GM12864 (cell line): ENCODE data around the gene KMT2A.

ENCODE experiments used
- DNase-seq: peaks from one replicate; pipeline ENCODE4 v3.0.0-alpha.2; 2011; ENCODE audit warnings: low read depth
- H3K4me3 ChIP-seq: 2 replicates; pipeline ENCODE4 v1.5.1; 2011; ENCODE audit warnings: mild to moderate bottlenecking, low read depth, low read length, control low read depth
- TF ChIP-seq, protein P1 (sequence below): IDR thresholded peaks from 2 replicates; pipeline ENCODE4 v1.5.1; 2011; ENCODE audit warnings: low read depth, mild to moderate bottlenecking, moderate library complexity, low read length, control low read depth, inconsistent platforms; ENCODE audit errors: missing control alignments

KMT2A gene

DNA sequence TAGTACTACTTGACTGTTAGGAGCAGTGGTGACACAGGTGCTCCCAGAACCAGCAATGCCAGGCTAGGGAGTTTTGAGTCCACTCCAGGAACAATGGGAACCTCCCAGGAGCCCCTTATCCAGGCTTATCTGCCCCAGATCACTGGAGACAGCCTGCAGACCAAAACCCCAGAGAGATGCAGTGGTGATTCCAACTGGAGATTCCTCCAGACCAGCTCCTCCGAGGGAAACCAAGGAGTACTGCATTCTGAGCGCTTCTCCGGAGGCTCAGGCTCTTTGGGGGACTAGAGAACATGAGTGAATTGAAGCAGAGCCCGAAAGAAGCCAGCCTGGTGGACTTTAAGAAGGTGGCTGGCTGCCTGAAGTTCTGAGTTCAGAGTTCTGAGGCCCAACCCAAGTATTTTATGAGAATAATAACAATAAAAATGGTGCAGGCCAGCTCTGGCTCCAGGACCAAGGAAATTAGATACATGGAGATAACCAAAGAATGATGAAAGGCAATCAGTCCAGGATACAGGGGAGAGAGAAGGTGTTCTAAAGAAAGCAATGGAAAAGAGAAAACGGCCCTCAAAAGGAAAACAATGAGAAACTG is 93.4 kb downstream of the KMT2A start:
- no peak for DNase-seq
- TF ChIP-seq, protein P1, sequence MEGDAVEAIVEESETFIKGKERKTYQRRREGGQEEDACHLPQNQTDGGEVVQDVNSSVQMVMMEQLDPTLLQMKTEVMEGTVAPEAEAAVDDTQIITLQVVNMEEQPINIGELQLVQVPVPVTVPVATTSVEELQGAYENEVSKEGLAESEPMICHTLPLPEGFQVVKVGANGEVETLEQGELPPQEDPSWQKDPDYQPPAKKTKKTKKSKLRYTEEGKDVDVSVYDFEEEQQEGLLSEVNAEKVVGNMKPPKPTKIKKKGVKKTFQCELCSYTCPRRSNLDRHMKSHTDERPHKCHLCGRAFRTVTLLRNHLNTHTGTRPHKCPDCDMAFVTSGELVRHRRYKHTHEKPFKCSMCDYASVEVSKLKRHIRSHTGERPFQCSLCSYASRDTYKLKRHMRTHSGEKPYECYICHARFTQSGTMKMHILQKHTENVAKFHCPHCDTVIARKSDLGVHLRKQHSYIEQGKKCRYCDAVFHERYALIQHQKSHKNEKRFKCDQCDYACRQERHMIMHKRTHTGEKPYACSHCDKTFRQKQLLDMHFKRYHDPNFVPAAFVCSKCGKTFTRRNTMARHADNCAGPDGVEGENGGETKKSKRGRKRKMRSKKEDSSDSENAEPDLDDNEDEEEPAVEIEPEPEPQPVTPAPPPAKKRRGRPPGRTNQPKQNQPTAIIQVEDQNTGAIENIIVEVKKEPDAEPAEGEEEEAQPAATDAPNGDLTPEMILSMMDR: no peak
- no peak overlapping the region; the same call in 1 of the 2 replicates for H3K4me3 ChIP-seq

DNA sequence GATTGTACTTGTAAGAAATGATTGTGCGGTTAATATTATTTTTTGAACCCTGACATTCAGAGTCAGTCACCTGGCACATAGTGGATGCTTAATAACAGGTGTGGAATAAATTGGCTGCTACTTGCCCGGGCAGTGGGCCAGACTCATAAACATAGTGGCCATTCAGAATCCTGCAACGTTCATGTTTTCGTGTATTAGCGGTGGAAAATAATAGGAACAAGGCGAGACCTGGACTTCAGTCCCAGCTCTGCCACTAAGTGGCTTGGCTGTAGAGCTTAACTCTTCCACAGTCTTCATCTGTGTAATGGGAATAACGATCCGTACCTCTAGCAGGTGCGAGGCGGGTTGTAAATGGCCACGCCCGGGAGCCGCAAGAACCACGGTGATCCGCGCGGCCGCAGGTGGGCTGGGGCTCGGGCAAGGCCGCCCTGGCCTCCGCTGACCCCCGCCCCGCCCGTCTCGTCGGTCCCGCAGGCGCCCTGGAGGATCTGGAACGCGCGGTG is 93.9 kb downstream of the KMT2A start:
- peak overlapping the region; percentile 80 for H3K4me3 ChIP-seq
- TF ChIP-seq, protein P1: no peak
- DNase-seq: no peak

DNA sequence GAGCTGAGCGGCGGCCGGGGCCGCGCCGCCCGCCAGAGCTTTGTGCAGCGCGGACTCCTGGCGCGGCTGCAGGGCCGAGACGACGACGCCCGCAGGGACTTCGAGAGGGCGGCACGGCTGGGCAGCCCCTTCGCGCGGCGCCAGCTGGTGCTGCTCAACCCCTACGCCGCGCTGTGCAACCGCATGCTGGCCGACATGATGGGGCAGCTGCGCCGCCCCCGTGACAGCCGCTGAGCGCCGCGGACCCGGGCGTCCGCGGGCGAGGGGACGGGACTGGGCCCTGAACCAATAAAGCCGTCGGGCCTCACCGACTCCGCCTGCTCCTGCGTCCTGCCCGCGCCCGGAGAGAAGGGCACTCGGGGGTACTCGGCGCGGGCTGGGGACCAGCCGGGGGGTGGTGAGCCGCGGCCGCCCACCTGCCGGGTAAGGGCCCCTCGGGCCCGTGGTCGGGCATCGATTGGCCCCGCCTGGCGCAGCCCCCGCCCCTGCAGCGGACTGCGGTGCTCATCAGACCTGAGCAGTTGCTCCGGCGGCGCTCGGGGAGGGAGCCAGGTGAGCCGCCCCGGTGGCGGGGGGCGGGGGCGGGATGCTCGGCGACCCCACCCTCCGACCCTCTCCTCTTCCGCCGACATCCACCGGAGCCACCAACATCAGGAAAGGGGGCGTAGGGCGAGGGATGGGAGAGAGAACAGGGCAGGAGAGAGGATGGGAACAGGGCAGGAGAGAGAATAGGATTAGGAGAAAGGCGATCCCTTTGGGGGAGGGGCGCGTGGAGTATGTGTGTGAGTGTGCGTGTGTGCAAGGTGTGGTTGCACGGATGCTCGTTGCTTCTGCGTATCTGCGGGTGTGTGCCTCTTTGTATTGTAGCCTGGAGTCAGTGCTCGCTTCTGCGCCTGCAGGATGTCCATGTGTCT is 94.6 kb downstream of the KMT2A start, which contains the start of gene TMEM25:
Gene TMEM25 (plus strand): TSS at position 510 of the 914 bp plus-strand sequence. CDS start 610 bp downstream, outside the sequence.
- no peak for DNase-seq
- peak within 1 kb of the TSS; percentile 80 for H3K4me3 ChIP-seq
- TF ChIP-seq, protein P1: no peak

DNA sequence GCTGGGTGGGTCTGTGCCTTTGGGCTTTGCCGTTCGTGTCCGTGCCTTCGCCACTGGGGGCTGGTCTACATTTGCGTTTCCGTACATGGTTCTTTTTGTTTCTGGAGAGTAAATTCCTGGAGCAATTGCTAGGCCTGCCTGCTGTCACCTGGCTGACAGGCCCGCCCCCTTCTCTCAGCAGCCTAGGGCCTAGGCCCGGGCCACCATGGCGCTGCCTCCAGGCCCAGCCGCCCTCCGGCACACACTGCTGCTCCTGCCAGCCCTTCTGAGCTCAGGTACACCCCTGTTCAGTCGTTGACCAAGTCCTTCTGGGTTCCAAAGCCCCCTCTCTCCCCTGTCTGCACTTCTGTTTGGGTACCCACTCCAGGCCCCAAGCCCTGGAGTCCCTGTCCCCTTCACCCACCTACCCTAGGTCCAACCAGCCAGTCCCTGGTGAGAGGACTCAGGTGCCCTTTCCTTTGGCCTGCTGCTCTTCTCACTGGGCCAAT is 95.3 kb downstream of the KMT2A start:
- DNase-seq: no peak
- peak overlapping the region; percentile 80 for H3K4me3 ChIP-seq
- TF ChIP-seq, protein P1: no peak

DNA sequence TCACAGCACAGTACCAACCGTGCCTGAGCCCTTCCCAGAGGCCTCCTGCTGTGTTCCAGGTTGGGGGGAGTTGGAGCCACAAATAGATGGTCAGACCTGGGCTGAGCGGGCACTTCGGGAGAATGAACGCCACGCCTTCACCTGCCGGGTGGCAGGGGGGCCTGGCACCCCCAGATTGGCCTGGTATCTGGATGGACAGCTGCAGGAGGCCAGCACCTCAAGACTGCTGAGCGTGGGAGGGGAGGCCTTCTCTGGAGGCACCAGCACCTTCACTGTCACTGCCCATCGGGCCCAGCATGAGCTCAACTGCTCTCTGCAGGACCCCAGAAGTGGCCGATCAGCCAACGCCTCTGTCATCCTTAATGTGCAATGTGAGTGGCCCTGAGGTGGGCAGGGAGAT is 95.8 kb downstream of the KMT2A start:
- TF ChIP-seq, protein P1: no peak
- DNase-seq: no peak
- no peak overlapping the region for H3K4me3 ChIP-seq

DNA sequence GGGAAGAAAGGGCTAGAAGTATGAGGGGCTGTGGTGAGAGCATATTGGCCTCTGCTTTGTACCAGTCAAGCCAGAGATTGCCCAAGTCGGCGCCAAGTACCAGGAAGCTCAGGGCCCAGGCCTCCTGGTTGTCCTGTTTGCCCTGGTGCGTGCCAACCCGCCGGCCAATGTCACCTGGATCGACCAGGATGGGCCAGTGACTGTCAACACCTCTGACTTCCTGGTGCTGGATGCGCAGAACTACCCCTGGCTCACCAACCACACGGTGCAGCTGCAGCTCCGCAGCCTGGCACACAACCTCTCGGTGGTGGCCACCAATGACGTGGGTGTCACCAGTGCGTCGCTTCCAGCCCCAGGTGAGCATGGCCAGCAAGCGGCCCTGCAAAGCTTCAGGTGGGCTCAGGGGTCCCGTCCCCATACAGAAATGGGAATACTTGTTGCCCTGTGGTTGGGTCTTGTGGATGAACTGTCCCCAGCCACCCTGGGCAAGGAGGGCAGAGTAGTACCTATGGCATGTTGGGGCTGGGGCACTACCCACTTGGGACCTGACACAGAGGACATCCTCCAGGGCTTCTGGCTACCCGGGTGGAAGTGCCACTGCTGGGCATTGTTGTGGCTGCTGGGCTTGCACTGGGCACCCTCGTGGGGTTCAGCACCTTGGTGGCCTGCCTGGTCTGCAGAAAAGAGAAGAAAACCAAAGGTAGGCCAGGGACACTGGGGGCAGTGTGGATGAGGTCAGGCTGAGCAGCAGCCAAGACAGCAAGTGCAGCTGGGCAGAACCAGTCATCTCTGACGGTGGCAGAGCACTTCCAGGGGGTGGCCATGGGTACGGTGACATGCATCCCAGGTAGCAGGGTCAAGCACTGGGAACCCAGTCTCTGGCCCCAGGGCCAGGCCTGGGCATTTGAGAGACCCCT is 96.8 kb downstream of the KMT2A start:
- H3K4me3 ChIP-seq: no peak overlapping the region
- DNase-seq: no peak
- TF ChIP-seq, protein P1: no peak
